Activated CD4-positive, alpha-beta T cell treated with anti-CD3 and anti-CD28 coated beads for 4 hours (primary cell): ENCODE data around the gene NME4.
"Not testable (repeated sequence)": the region's sequence is repeated elsewhere in the genome, so short reads cannot be mapped to it uniquely, and the experiment has no call there.

ENCODE experiments used
- DNase-seq, 2 donors: peaks; one replicate each; pipeline ENCODE4 v3.0.0-alpha.2; 2020

The NME4 gene

GRCh38 chr16:399340-400019, 2.5 kb downstream of the NME4 start:
- no peak for DNase-seq

- no peak for DNase-seq
These were observed 3.1 kb downstream of the NME4 start for GRCh38 chr16:400061-400591.

- DNase-seq: peak; percentile 99
These were observed 4.7 kb downstream of the NME4 start, which contains the start of gene DECR2 for GRCh38 chr16:401468-402348. Gene DECR2 (plus strand): TSS chr16:401885. CDS start chr16:401964, 79 bp downstream.

GRCh38 chr16:404971-405486, 8.0 kb downstream of the NME4 start:
- no peak for DNase-seq

- DNase-seq: no peak
These were observed 8.8 kb downstream of the NME4 start for GRCh38 chr16:405548-406506.

GRCh38 chr16:407253-407652, 10.3 kb downstream of the NME4 start:
- DNase-seq: no peak

GRCh38 chr16:410516-411178, 13.6 kb downstream of the NME4 start:
- DNase-seq: no peak

GRCh38 chr16:411576-412265, 14.7 kb downstream of the NME4 start:
- DNase-seq: no peak

- no peak for DNase-seq
These were observed 17.6 kb downstream of the NME4 start for GRCh38 chr16:414395-415169.

- DNase-seq: not testable (repeated sequence)
These were observed 18.1 kb downstream of the NME4 start for GRCh38 chr16:415170-415498.

- not testable (repeated sequence) for DNase-seq
These were observed 25.2 kb downstream of the NME4 start for GRCh38 chr16:422179-422578.

GRCh38 chr16:424033-424622, 27.1 kb downstream of the NME4 start:
- no peak for DNase-seq

- DNase-seq: no peak
These were observed 27.7 kb downstream of the NME4 start for GRCh38 chr16:424623-425081.

- DNase-seq: peak; percentile 83 to 84
These were observed 28.2 kb downstream of the NME4 start, which contains the start of gene RAB11FIP3 for GRCh38 chr16:425082-425718. Gene RAB11FIP3 (plus strand): TSS chr16:425649. CDS start chr16:426007, 358 bp downstream.

- peak in 1 of 2 donors; percentile 33 for DNase-seq
These were observed 28.7 kb downstream of the NME4 start for GRCh38 chr16:425740-426114.

- DNase-seq: no peak
These were observed 29.3 kb downstream of the NME4 start for GRCh38 chr16:426115-426905.

GRCh38 chr16:426906-427249, 29.9 kb downstream of the NME4 start:
- no peak for DNase-seq

GRCh38 chr16:427250-427649, 30.3 kb downstream of the NME4 start:
- DNase-seq: no peak

GRCh38 chr16:430904-431303, 33.9 kb downstream of the NME4 start:
- no peak for DNase-seq
